Keratinocyte (primary cell): Measurements from ENCODE around the gene IL27RA. TPM values are rescaled to one million over a fixed set of nuclear protein-coding genes. Genes with fewer than 3 reads are reported as not detected.

ENCODE experiments used
- DNase-seq: peaks from one replicate; pipeline ENCODE4 v3.0.0-alpha.2; 2011; ENCODE audit warnings: low read depth, missing footprints, low spot score
- FAIRE-seq: peaks from 2 replicates; lab custom pipeline; 2011; peaks lifted over from hg19 to GRCh38; lab: Jason Lieb, UNC
- H2AFZ ChIP-seq: 2 replicates; pipeline ENCODE4 v1.6.0; 2012; ENCODE audit warnings: low read length, control low read depth, inconsistent platforms; ENCODE audit not compliant: control insufficient read depth
- H3K27ac ChIP-seq: 2 replicates; pipeline ENCODE4 v1.5.1; 2011; ENCODE audit warnings: low read length; ENCODE audit not compliant: control insufficient read depth, insufficient read depth
- H3K27me3 ChIP-seq: 3 replicates; pipeline ENCODE4 v1.6.0; 2011; ENCODE audit warnings: low read length; ENCODE audit not compliant: control insufficient read depth, insufficient read depth; ENCODE audit errors: extremely low read depth
- H3K36me3 ChIP-seq, 2 experiments: 2 replicates in 1 of 2; 3 replicates in 1 of 2; pipeline ENCODE4 v1.5.1; 2011; ENCODE audit warnings: low read length in 2 of 2, mild to moderate bottlenecking in 1 of 2; ENCODE audit not compliant: control insufficient read depth in 2 of 2, insufficient read depth in 2 of 2; ENCODE audit errors: extremely low read depth in 1 of 2
- H3K4me1 ChIP-seq: 3 replicates; pipeline ENCODE4 v1.5.1; 2011; ENCODE audit warnings: low read length; ENCODE audit not compliant: control insufficient read depth, insufficient read depth; ENCODE audit errors: extremely low read depth
- H3K4me2 ChIP-seq: 3 replicates; pipeline ENCODE4 v1.6.0; 2011; ENCODE audit warnings: low read depth, low read length; ENCODE audit not compliant: control insufficient read depth, insufficient read depth; ENCODE audit errors: extremely low read depth
- H3K4me3 ChIP-seq, 3 experiments: fragments of 200-600 bp in 1 of 3; sonication (generic) in 1 of 3; 2 replicates in 2 of 3; 3 replicates in 1 of 3; pipeline ENCODE4 v1.5.1; 2011 to 2016; ENCODE audit warnings: low read length in 3 of 3, mild to moderate bottlenecking in 3 of 3, control low read depth in 2 of 3, inconsistent platforms in 1 of 3, low read depth in 1 of 3, mixed read lengths in 1 of 3, mixed run types in 1 of 3, moderate library complexity in 1 of 3; ENCODE audit not compliant: control insufficient read depth in 2 of 3, insufficient read depth in 2 of 3; ENCODE audit errors: extremely low read depth in 1 of 3
- H3K79me2 ChIP-seq: 2 replicates; pipeline ENCODE4 v1.6.0; 2012; ENCODE audit warnings: low read length; ENCODE audit not compliant: control insufficient read depth, insufficient read depth
- H3K9ac ChIP-seq: 3 replicates; pipeline ENCODE4 v1.6.0; 2011; ENCODE audit warnings: low read length; ENCODE audit not compliant: control insufficient read depth, insufficient read depth; ENCODE audit errors: extremely low read depth
- H3K9me1 ChIP-seq: 3 replicates; pipeline ENCODE4 v1.6.0; 2011; ENCODE audit warnings: low read length; ENCODE audit not compliant: control insufficient read depth, insufficient read depth; ENCODE audit errors: extremely low read depth
- H3K9me3 ChIP-seq: 2 replicates; pipeline ENCODE4 v1.5.1; 2012; ENCODE audit warnings: low read depth, low read length; ENCODE audit not compliant: control insufficient read depth
- H4K20me1 ChIP-seq: 3 replicates; pipeline ENCODE4 v1.6.0; 2011; ENCODE audit warnings: low read length; ENCODE audit not compliant: control insufficient read depth, insufficient read depth; ENCODE audit errors: extremely low read depth
- EZH2 ChIP-seq: IDR thresholded peaks from one replicate; pipeline ENCODE4 v1.6.1; 2012; ENCODE audit warnings: inconsistent platforms, mild to moderate bottlenecking, low read length, moderate library complexity
- dilution Hi-C: fragments of 300-500 bp; cut with MboI; formaldehyde crosslinking; loops from one replicate; pipeline ENCODE4 v1.7.0; 2020; ENCODE audit warnings: low sequenced_read_pairs; ENCODE audit not compliant: extremely low pct_ligation_motif_present
- polyA plus RNA-seq, 5 experiments: library from polyadenylated mRNA; depleted of rRNA in 3 of 5; stranded (reverse) in 3 of 5; stranded (forward) in 1 of 5; unstranded in 1 of 5; fragments of >200 nt; gene quantifications; 1 replicate in 1 of 5; 2 replicates in 3 of 5; 3 replicates in 1 of 5; pipeline versions ENCODE4 v1.2.1 to v1.2.3, GENCODE V29; 2011 to 2012; ENCODE audit warnings: missing spikeins in 2 of 5, low read depth in 1 of 5, low replicate concordance in 1 of 5
- TF ChIP-seq, protein P1 (sequence below), 3 experiments: IDR thresholded peaks in 1 of 3; conservative IDR thresholded peaks in 1 of 3; optimal IDR thresholded peaks in 1 of 3; 2 replicates in 2 of 3; 3 replicates in 1 of 3; pipeline versions ENCODE3 to v1.5.1; 2011; ENCODE audit warnings: low read length in 3 of 3, mild to moderate bottlenecking in 3 of 3, moderate library complexity in 2 of 3, control low read depth in 1 of 3, inconsistent platforms in 1 of 3; ENCODE audit not compliant: insufficient read depth in 2 of 3; ENCODE audit errors: extremely low read depth in 1 of 3

IL27RA gene
- polyA plus RNA-seq, 1 donor (not counting 4 experiments of a cell fraction or from before 2014, with no cell fraction given) = 2.2 TPM

DNA sequence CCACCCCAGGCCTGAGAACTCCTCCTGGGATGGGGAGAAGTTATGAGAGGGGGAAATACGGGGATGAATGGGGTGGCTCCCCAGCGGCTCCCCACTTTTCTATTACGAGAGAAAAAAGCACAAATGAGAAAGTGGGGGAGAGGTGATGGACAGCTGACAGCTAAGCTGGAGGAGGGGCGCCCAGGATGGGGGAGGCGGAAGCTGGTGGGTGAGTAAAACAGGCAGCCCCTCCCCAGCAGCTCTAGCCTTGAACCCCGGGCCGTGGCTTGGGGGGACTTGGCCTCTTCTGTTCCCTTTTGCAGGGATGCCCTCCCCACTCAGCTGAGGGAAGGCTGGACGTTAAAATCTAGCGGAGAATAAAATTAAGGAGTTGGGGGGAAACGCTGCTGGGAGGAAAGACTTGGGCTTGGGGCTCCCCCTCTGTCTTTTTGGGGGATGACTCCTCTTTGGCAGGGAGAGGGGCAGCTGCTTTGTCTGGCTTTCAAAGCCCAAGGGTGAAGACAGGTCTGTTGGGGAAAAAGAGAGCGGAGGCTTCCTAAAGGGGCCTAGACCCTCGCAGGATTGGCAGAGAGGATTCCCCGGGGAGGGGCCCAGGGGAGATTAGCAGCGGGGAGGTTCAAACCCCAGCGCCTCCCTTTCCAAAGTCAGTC is 60.4 kb downstream of the IL27RA start:
- peak overlapping the region; percentile 58 to 80 (median 71) for H3K4me3 ChIP-seq
- DNase-seq = no peak
- peaks cover 10 to 11% of the 10 kb centered on the region in 2 experiments for H3K36me3 ChIP-seq
- H3K4me2 ChIP-seq = peak overlapping the region; percentile 93
- peak overlapping the region; percentile 62 for H3K9ac ChIP-seq
- no peak overlapping the region for H2AFZ ChIP-seq
- no peak for FAIRE-seq
- no peak overlapping the region for H3K27ac ChIP-seq
- no peaks in the 10 kb centered on the region for H3K9me1 ChIP-seq
- H3K9me3 ChIP-seq = peaks cover 5% of the 10 kb centered on the region
- TF ChIP-seq EZH2 = no peak
- TF ChIP-seq, protein P1, sequence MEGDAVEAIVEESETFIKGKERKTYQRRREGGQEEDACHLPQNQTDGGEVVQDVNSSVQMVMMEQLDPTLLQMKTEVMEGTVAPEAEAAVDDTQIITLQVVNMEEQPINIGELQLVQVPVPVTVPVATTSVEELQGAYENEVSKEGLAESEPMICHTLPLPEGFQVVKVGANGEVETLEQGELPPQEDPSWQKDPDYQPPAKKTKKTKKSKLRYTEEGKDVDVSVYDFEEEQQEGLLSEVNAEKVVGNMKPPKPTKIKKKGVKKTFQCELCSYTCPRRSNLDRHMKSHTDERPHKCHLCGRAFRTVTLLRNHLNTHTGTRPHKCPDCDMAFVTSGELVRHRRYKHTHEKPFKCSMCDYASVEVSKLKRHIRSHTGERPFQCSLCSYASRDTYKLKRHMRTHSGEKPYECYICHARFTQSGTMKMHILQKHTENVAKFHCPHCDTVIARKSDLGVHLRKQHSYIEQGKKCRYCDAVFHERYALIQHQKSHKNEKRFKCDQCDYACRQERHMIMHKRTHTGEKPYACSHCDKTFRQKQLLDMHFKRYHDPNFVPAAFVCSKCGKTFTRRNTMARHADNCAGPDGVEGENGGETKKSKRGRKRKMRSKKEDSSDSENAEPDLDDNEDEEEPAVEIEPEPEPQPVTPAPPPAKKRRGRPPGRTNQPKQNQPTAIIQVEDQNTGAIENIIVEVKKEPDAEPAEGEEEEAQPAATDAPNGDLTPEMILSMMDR (optimal IDR thresholded peaks at IDR 0.05 in 1 of 3, IDR thresholded peaks at IDR 0.05 in 1 of 3, conservative IDR thresholded peaks at IDR 0.05 in 1 of 3; ENCODE audit: extremely low read depth in 1 of 3, insufficient read depth in 2 of 3, low read length in 3 of 3) = no peak
- dilution Hi-C loops = no loop called here
- H4K20me1 ChIP-seq = no peaks in the 10 kb centered on the region
- H3K79me2 ChIP-seq = no peaks in the 10 kb centered on the region
- H3K4me1 ChIP-seq = no peaks in the 10 kb centered on the region
- no peaks in the 10 kb centered on the region for H3K27me3 ChIP-seq

DNA sequence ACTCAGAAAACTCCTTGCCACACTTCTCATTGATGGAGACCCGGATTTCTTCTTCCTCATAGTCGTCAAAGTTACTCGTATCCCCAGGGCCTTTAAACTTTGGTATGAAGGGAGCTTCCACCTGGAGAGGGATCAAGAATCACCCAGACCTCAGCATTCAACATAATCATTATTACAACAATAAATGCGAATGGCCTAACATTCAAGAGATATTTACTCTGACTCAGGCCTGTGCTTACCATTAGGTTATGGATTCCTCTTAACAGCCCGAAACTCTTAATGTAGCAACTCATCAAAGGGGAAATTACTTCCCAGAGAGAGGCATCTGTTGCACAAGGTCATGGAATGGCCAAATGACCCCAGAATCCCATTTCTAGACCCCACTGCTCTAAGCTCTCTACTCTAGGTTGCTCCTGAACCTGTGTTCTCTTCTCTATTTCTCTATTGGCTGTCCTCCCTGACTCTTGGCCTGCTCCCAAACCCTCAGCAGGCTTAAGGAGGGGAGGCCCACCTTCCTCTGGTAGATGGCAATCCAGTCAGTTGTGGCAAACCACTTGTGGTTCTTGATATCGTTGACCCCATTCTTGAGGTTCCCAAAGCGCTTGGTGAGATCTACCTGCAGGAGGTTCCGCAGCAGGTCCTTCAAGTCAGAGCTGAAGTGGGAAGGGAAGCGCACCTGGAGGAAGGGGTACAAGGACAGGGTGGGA is 61.7 kb downstream of the IL27RA start:
- H3K9ac ChIP-seq = no peak overlapping the region
- no peaks in the 10 kb centered on the region for H3K9me1 ChIP-seq
- no peaks in the 10 kb centered on the region for H3K27me3 ChIP-seq
- no peaks in the 10 kb centered on the region for H4K20me1 ChIP-seq
- TF ChIP-seq, protein P1 (optimal IDR thresholded peaks at IDR 0.05 in 1 of 3, IDR thresholded peaks at IDR 0.05 in 1 of 3, conservative IDR thresholded peaks at IDR 0.05 in 1 of 3; ENCODE audit: extremely low read depth in 1 of 3, insufficient read depth in 2 of 3, low read length in 3 of 3) = no peak
- H2AFZ ChIP-seq = no peak overlapping the region
- H3K36me3 ChIP-seq = peaks cover 15% of the 10 kb centered on the region in 2 experiments
- dilution Hi-C loops = no loop called here
- H3K4me1 ChIP-seq = no peaks in the 10 kb centered on the region
- no peak for DNase-seq
- no peak overlapping the region for H3K4me2 ChIP-seq
- H3K4me3 ChIP-seq = no peak overlapping the region
- H3K9me3 ChIP-seq = peaks cover 5% of the 10 kb centered on the region
- no peaks in the 10 kb centered on the region for H3K79me2 ChIP-seq
- no peak overlapping the region for H3K27ac ChIP-seq
- no peak for FAIRE-seq
